ENCODE measurements around the gene QRICH1.

DNA sequence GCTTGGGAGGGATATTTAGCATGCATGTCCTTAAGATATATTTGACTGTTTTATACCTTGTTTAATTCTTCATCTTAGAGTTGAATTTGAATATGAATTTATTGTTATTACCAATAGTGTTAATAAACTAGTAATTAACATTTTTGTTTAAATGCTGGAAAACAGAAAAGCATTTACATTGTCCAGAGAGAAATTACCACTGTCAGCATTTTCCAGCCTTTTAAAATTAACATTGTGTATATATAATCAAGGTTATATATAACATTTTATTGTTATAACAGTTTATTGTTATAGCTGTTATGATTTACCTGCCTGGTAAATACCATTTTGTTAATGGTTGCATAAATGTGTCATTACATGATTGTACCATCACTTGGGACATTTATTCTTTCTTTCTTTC, 111.9 kb downstream of the QRICH1 start:
- no peak for TF ChIP-seq EZH2 (IDR thresholded peaks at IDR 0.05)
- TF ChIP-seq POLR2AphosphoS5 (IDR thresholded peaks at IDR 0.05; ENCODE audit: borderline replicate concordance, low read depth, low read length): no peak

Data from SK-N-MC (cell line).